HG03354 (cell line): ENCODE results near the gene ZBTB16.

Experiments used
- ATAC-seq: cut with Tn5 transposase; IDR thresholded peaks from one replicate; pipeline ENCODE4 v1.9.1; 2021; ENCODE audit warnings: mild to moderate bottlenecking; ENCODE audit not compliant: unreplicated experiment, poor library complexity, severe bottlenecking

The ZBTB16 gene

DNA sequence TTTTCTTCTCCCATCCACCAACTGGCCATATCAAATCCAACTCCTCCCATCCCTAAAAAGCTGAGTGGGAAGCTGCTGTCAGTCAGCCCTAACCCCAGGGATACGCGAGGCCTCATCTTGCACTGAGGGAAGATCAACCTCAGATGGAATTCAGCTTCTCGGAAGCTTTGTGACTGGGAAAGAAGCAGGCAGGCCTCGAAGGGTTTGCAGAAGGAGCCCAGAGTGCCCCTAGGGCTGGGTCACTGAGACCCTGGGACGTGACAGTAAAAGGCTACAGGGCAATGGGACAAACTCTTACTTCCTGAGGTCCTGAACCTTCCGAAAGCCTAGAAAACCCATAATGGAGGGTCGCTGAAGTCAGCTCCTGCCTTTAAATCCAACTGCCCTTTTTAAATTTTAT lies 202.3 kb downstream of the ZBTB16 start:
- no peak for ATAC-seq

- ATAC-seq = no peak
Measured at GRCh38 chr11:114262681-114263512, 203.4 kb downstream of the ZBTB16 start.

DNA sequence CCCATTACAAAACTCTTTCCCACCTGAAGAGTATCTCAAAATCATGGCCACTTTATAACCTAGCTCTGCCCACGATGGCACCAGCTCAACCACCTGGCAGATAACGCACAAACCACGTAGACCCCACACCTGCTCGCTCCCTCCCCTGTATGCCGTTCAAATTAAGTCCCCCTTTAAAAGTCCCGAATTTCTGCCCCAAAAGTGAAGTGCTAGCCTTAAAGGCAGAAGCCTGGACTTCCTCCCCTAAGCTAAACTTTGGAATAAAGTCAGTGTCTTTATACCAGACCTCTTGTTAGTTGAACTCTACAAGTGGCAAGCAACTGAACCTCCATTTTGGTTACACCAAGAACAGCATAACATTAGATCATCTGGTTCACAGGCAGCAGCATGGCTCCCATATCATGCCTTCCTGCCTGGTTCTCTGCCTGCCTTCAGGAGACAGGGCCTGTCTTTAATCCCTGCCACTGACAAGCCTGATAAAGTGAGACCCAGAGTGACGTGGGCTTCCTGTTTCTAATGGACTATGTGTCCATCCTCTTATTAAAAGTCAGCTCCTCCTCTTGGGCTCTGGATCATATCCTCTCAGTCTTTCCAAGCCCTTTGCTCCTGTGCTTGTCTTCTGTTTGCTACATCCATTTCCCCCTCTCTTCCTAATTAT lies 204.1 kb downstream of the ZBTB16 start:
- no peak for ATAC-seq

DNA sequence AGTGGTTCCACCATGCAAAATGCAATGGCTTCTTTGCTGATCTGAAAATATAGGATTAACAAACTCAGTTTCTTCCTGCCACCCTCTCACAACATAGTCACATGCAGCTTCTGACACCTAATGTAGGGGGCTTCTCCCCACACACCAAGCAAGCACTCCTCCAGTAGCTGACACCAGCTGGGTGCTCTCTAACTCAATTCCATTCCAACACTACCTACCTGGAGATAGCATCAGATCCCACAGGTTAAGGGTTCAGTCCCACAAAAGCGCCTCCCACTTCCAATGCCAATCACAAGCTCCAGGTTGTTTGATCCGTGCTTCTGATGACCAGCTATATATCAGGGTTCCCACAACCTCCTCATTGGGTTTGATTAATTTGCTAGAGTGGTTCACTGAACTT lies 204.9 kb downstream of the ZBTB16 start:
- no peak for ATAC-seq

- no peak for ATAC-seq
Measured at GRCh38 chr11:114265122-114265878, 205.8 kb downstream of the ZBTB16 start.

- no peak for ATAC-seq
Measured at GRCh38 chr11:114269498-114269897, 210.0 kb downstream of the ZBTB16 start.

GRCh38 chr11:114270531-114271270 lies 211.2 kb downstream of the ZBTB16 start:
- no peak for ATAC-seq

DNA sequence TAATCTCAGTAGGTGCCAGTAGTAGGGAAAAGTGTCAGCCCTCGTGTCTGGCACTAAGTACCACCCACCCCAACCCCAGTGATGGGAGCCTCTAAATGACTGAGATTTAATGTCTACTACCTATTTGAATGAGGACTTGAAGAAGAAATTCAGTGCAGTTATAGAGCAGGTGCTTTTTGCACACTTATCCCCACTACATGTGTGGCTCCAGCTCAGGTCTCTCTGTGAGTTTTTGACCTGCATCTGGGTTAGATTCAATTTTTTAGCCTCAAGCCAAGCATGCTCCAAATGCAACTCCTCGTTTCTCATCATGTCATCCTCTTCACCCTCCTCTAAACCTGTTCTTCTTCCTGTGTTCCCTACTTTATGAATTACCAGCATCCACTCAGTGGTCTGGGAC lies 211.8 kb downstream of the ZBTB16 start:
- no peak for ATAC-seq

- no peak for ATAC-seq
Measured at GRCh38 chr11:114272311-114272710, 212.8 kb downstream of the ZBTB16 start.

DNA sequence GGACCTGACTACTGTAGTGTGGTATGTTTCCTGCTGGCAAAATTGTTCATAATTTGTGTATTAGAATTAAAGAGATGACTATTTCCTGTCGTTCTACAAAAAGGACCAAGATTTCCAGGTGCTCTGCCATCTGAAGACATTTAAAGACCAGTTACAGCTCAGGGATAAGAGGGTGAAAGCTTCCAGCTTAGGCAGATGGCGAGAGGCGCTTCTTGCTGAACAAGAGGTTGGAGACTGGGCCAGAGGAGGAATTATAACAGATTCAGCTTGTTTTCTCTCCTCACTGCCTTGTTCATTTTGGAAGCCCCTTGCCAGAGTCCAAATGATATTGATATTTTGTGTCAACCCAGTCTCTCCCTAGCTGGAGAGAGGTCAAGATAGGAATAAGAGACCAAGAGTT lies 213.6 kb downstream of the ZBTB16 start:
- ATAC-seq = no peak

GRCh38 chr11:114273890-114274635 lies 214.6 kb downstream of the ZBTB16 start:
- ATAC-seq = no peak

GRCh38 chr11:114274637-114275036 lies 215.1 kb downstream of the ZBTB16 start:
- no peak for ATAC-seq

DNA sequence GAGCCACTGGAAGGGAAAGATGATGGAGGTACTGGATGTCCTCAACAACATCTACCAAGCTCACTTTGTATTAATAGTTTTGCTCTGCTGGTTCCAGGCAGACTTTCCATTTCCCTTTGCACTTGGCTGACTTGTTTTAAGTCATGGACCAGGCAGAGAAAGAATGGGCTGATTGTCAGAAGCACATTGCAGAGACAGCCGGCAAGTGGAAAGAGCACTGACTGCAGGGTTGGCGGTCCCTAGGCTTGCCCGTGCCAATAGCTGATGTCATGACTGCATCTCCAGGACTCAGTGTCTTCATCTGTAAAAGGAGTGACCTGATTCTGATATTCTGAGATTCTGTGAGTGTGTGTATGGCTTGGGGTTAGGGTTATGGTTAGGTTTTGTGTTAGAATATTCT lies 215.8 kb downstream of the ZBTB16 start:
- no peak for ATAC-seq

DNA sequence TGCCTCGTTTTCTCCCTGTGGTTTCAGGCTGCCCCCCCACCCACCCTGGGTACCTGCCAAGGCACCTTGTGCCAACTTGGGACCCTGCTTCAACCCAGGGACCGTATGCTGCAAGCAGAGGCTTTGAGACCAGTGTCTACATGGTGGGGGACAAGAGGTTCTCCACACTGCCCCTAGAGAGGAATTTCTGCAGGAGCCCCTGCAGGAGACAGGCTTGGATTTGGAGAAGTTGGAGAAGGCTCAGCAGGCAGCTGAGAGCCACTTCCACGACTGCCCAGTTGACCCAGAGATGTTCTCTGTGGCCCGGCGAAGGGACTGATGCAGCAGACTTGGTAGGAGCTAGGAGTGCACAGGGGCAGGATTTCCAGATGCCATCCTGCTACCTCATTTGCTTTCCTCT lies 216.6 kb downstream of the ZBTB16 start:
- ATAC-seq = no peak

- ATAC-seq = no peak
Measured at GRCh38 chr11:114277637-114278341, 218.3 kb downstream of the ZBTB16 start.

GRCh38 chr11:114278342-114279065 lies 219.0 kb downstream of the ZBTB16 start:
- ATAC-seq = no peak

GRCh38 chr11:114279792-114280546 lies 220.5 kb downstream of the ZBTB16 start:
- ATAC-seq = no peak
